Left lung (tissue), 10 donors: Measurements from ENCODE around the gene FRMD4A. TPM values are rescaled to one million over a fixed set of nuclear protein-coding genes. Genes with fewer than 3 reads are reported as not detected.

Source experiments
- ATAC-seq: fragments of 200-7000 bp; cut with Tn5 transposase; one replicate; pipeline ENCODE4 v1.9.1; 2020; ENCODE audit warnings: moderate library complexity
- DNase-seq, 4 donors: peaks; one replicate each; pipeline ENCODE4 v3.0.0-alpha.2; 2013 to 2020
- H3K27ac ChIP-seq, 2 donors: fragments of 200-600 bp; sonication (generic) in 1 of 2; one replicate each; pipeline versions ENCODE4 v1.5.0 to v1.8.0; 2020 to 2021
- H3K27me3 ChIP-seq, 2 donors: fragments of 200-600 bp; sonication (generic) in 1 of 2; one replicate each; pipeline versions ENCODE4 v1.5.0 to v1.8.0; 2020 to 2021
- H3K36me3 ChIP-seq, 2 donors: fragments of 200-600 bp; sonication (generic) in 1 of 2; one replicate each; pipeline versions ENCODE4 v1.5.0 to v1.8.0; 2020 to 2021
- H3K4me1 ChIP-seq, 2 donors: fragments of 200-600 bp; one replicate each; pipeline ENCODE4 v1.8.0; 2021
- H3K4me3 ChIP-seq, 2 donors: fragments of 200-600 bp; sonication (generic) in 1 of 2; one replicate each; pipeline versions ENCODE4 v1.5.0 to v1.8.0; 2020 to 2021; ENCODE audit warnings: mild to moderate bottlenecking in 1 of 2
- H3K9me3 ChIP-seq, 2 donors: fragments of 200-600 bp; sonication (generic) in 1 of 2; one replicate each; pipeline versions ENCODE4 v1.5.0 to v1.8.0; 2020 to 2021
- CTCF ChIP-seq, 2 donors: fragments of 200-600 bp; sonication (generic) in 1 of 2; IDR thresholded peaks; one replicate each; pipeline versions ENCODE4 v1.5.0 to v1.8.0; 2021; ENCODE audit warnings: antibody characterized with exemption in 2 of 2
- intact Hi-C, 2 donors: fragments of 100-400 bp; cut with DNase I; formaldehyde crosslinking; loops; one replicate each; pipeline versions ENCODE4 v1.11.2 to v1.14.2; 2022
- polyA plus RNA-seq, 6 donors: library from polyadenylated mRNA; unstranded; fragments of 120-200 nt; gene quantifications; one replicate each; pipeline ENCODE4 v1.2.1, GENCODE V29; 2013; ENCODE audit not compliant: insufficient read length in 6 of 6
- total RNA-seq, 2 donors: library from RNA; stranded (reverse); fragmentation: NEBNext Ultra II Directional; extraction: Animal tissue kit (Norgen Biotek cat#: 25700); gene quantifications; one replicate each; pipeline ENCODE4 v1.2.1, GENCODE V29; 2021
- donor health status: DM: no; HTN: yes; CAD: no.
- donor health status: DM: no; HTN: no; CAD: no.

FRMD4A gene
- total and polyA plus RNA-seq, 8 donors: 33.9 to 62.8 (median 57.0) TPM

- no peak for ATAC-seq
- Histone ChIP-seq H3K27ac (no peak overlapping the region), H3K36me3 (no peaks in the 10 kb centered on the region), H3K4me1 (no peaks in the 10 kb centered on the region), H3K9me3 (no peaks in the 10 kb centered on the region), H3K4me3 (no peak overlapping the region), H3K27me3 (no peaks in the 10 kb centered on the region)
- no peak for DNase-seq
- no peak for TF ChIP-seq CTCF (IDR thresholded peaks at IDR 0.05)
- intact Hi-C loops: no loop called here
Observed at GRCh38 chr10:14349081-14349480, 18.4 kb upstream of the FRMD4A start.

- Histone ChIP-seq H3K36me3 (no peaks in the 10 kb centered on the region), H3K27ac (no peak overlapping the region), H3K27me3 (peaks cover 3 to 4% of the 10 kb centered on the region in 2 donors), H3K4me3 (no peak overlapping the region), H3K4me1 (no peaks in the 10 kb centered on the region), H3K9me3 (no peaks in the 10 kb centered on the region)
- DNase-seq (no peak), ATAC-seq (no peak)
- intact Hi-C loops: no loop called here
- TF ChIP-seq CTCF (IDR thresholded peaks at IDR 0.05): no peak
Observed at GRCh38 chr10:14345262-14345661, 14.5 kb upstream of the FRMD4A start.

- DNase-seq (no peak), ATAC-seq (no peak)
- no peaks in the 10 kb centered on the region for H3K9me3 ChIP-seq
- intact Hi-C loops: no loop called here
- no peaks in the 10 kb centered on the region for H3K4me1 ChIP-seq
- H3K4me3 ChIP-seq: no peak overlapping the region
- no peak overlapping the region for H3K27ac ChIP-seq
- peaks cover 3 to 12% of the 10 kb centered on the region in 2 donors for H3K27me3 ChIP-seq
- TF ChIP-seq CTCF (IDR thresholded peaks at IDR 0.05): no peak
- H3K36me3 ChIP-seq: no peaks in the 10 kb centered on the region
Observed at GRCh38 chr10:14340051-14340744, 9.5 kb upstream of the FRMD4A start.

- ATAC-seq (no peak), DNase-seq (no peak)
- Histone ChIP-seq H3K4me3 (no peak overlapping the region), H3K27me3 (peaks cover 2 to 20% of the 10 kb centered on the region in 2 donors), H3K36me3 (no peaks in the 10 kb centered on the region), H3K27ac (no peak overlapping the region), H3K4me1 (no peaks in the 10 kb centered on the region), H3K9me3 (no peaks in the 10 kb centered on the region)
- TF ChIP-seq CTCF (IDR thresholded peaks at IDR 0.05): no peak
- intact Hi-C loops: no loop called here
Observed at GRCh38 chr10:14336736-14337135, 6.0 kb upstream of the FRMD4A start.

GRCh38 chr10:14334771-14335170, 4.0 kb upstream of the FRMD4A start:
- intact Hi-C loops: no loop called here
- no peak for TF ChIP-seq CTCF (IDR thresholded peaks at IDR 0.05)
- DNase-seq: no peak
- Histone ChIP-seq H3K4me1 (no peaks in the 10 kb centered on the region), H3K27ac (no peak overlapping the region), H3K9me3 (no peaks in the 10 kb centered on the region), H3K27me3 (peaks cover 12 to 40% of the 10 kb centered on the region in 2 donors), H3K36me3 (no peaks in the 10 kb centered on the region), H3K4me3 (no peak overlapping the region)
- ATAC-seq: no peak
